GM12865 (cell line): ENCODE measurements around the gene ELN.

Source experiments
- DNase-seq: peaks from one replicate; pipeline ENCODE4 v3.0.0; 2010; ENCODE audit warnings: low read depth
- H3K4me3 ChIP-seq: 2 replicates; pipeline ENCODE4 v1.5.1; 2011; ENCODE audit warnings: mild to moderate bottlenecking, low read depth, low read length, control low read depth
- CTCF ChIP-seq: IDR thresholded peaks from 2 replicates; pipeline ENCODE4 v1.5.1; 2011; ENCODE audit warnings: low read length, control low read depth, low read depth, inconsistent platforms; ENCODE audit not compliant: insufficient read depth; ENCODE audit errors: missing control alignments

ELN gene

GRCh38 chr7:74015670-74016069 lies 12.3 kb upstream of the ELN start:
- DNase-seq, result no peak
- no peak for TF ChIP-seq CTCF
- H3K4me3 ChIP-seq, result no peak overlapping the region

- DNase-seq, result no peak
- H3K4me3 ChIP-seq, result no peak overlapping the region
- no peak for TF ChIP-seq CTCF
These were observed 10.8 kb upstream of the ELN start for GRCh38 chr7:74017125-74017524.

GRCh38 chr7:74018246-74018895 lies 9.6 kb upstream of the ELN start:
- no peak for TF ChIP-seq CTCF
- DNase-seq, result no peak
- H3K4me3 ChIP-seq, result no peak overlapping the region

- no peak for TF ChIP-seq CTCF
- DNase-seq, result no peak
These were observed 8.8 kb upstream of the ELN start for GRCh38 chr7:74019149-74019548.

GRCh38 chr7:74020390-74020789 lies 7.6 kb upstream of the ELN start:
- no peak for DNase-seq
- no peak overlapping the region for H3K4me3 ChIP-seq
- no peak for TF ChIP-seq CTCF

More at GRCh38 chr7:74019149-74019548, 8.8 kb upstream of the ELN start:
- H3K4me3 ChIP-seq, result no peak overlapping the region

- no peak for TF ChIP-seq CTCF
- H3K4me3 ChIP-seq, result no peak overlapping the region
These were observed 6.2 kb upstream of the ELN start for GRCh38 chr7:74021546-74022320.

More at GRCh38 chr7:74021546-74022320, 6.2 kb upstream of the ELN start:
- no peak for DNase-seq
